HG03469 (cell line): ENCODE results near the gene OTOGL.

Experiments
- ATAC-seq: cut with Tn5 transposase; IDR thresholded peaks from one replicate; pipeline ENCODE4 v1.9.1; 2021; ENCODE audit warnings: mild to moderate bottlenecking, moderate library complexity, moderate number of reproducible peaks; ENCODE audit not compliant: unreplicated experiment

The OTOGL gene

GRCh38 chr12:80320121-80320678, 220.9 kb downstream of the OTOGL start:
- no peak for ATAC-seq

GRCh38 chr12:80321653-80322052, 222.3 kb downstream of the OTOGL start:
- ATAC-seq, result no peak

GRCh38 chr12:80325167-80325959, 226.0 kb downstream of the OTOGL start:
- ATAC-seq, result no peak

GRCh38 chr12:80332827-80333226, 233.5 kb downstream of the OTOGL start:
- ATAC-seq, result no peak

- no peak for ATAC-seq
Observed at GRCh38 chr12:80352474-80352873, 253.1 kb downstream of the OTOGL start.

- no peak for ATAC-seq
Observed at GRCh38 chr12:80353254-80353653, 253.9 kb downstream of the OTOGL start.

- no peak for ATAC-seq
Observed at GRCh38 chr12:80356097-80356496, 256.8 kb downstream of the OTOGL start.

- ATAC-seq, result no peak
Observed at GRCh38 chr12:80359703-80360102, 260.4 kb downstream of the OTOGL start.

GRCh38 chr12:80364056-80364455, 264.7 kb downstream of the OTOGL start:
- ATAC-seq, result no peak

- no peak for ATAC-seq
Observed at GRCh38 chr12:80373666-80374065, 274.3 kb downstream of the OTOGL start.

- ATAC-seq, result no peak
Observed at GRCh38 chr12:80374615-80375014, 275.3 kb downstream of the OTOGL start.

GRCh38 chr12:80377140-80377794, 277.9 kb downstream of the OTOGL start:
- no peak for ATAC-seq

GRCh38 chr12:80381121-80381520, 281.8 kb downstream of the OTOGL start:
- no peak for ATAC-seq

GRCh38 chr12:80382254-80382653, 282.9 kb downstream of the OTOGL start:
- ATAC-seq, result no peak

- ATAC-seq, result no peak
Observed at GRCh38 chr12:80400571-80400991, 301.2 kb downstream of the OTOGL start.

- no peak for ATAC-seq
Observed at GRCh38 chr12:80401191-80401590, 301.9 kb downstream of the OTOGL start.

GRCh38 chr12:80404629-80405028, 305.3 kb downstream of the OTOGL start:
- ATAC-seq, result no peak

- no peak for ATAC-seq
Observed at GRCh38 chr12:80406253-80406652, 306.9 kb downstream of the OTOGL start.

- no peak for ATAC-seq
Observed at GRCh38 chr12:80411787-80412186, 312.4 kb downstream of the OTOGL start.

GRCh38 chr12:80412343-80412953, 313.1 kb downstream of the OTOGL start:
- ATAC-seq, result peak; percentile 63

GRCh38 chr12:80413462-80413861, 314.1 kb downstream of the OTOGL start:
- no peak for ATAC-seq

GRCh38 chr12:80415466-80415865, 316.1 kb downstream of the OTOGL start:
- no peak for ATAC-seq
